Gastroesophageal sphincter (tissue), 3 donors: ENCODE results near the gene C7.

ENCODE experiments used
- CTCF ChIP-seq, 4 experiments: fragments of 200-600 bp in 2 of 4; fragments of 450-650 bp in 2 of 4; sonication (generic) in 1 of 4; IDR thresholded peaks; one replicate each; pipeline ENCODE4 v1.5.1; 2017 to 2019; ENCODE audit warnings: antibody characterized with exemption in 4 of 4, mild to moderate bottlenecking in 2 of 4, moderate library complexity in 2 of 4
- POLR2A ChIP-seq, 2 donors: fragments of 450-650 bp; IDR thresholded peaks; one replicate each; pipeline ENCODE4 v1.6.1; 2017; ENCODE audit warnings: antibody characterized with exemption in 2 of 2, mild to moderate bottlenecking in 2 of 2, moderate library complexity in 1 of 2

DNA sequence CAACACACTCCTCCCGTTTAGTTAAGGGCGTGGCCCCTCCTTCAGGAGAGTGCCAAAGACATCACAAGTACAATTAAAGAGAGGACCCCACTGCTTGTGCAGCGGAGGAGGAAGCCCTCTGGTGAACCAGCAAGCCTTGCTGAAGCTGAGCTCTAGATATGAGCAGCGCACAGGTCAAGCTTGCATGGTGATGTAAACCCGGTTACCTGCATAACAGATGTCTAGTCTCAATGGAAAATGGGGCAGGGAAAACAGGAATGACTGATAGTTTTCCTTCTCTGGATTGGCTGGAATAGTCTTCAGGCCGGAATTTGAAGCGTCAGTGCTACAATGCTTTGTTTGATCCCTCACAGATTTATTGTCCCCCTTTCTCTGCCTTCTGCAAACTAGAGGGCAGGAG, 95.6 kb downstream of the C7 start:
- TF ChIP-seq POLR2A (IDR thresholded peaks at IDR 0.05) (no peak), CTCF (IDR thresholded peaks at IDR 0.05) (no peak)
